ENCODE data around the gene AK5. TPM values are rescaled to one million over a fixed set of nuclear protein-coding genes. Genes with fewer than 3 reads are reported as not detected.
"Not testable (repeated sequence)": the region's sequence is repeated elsewhere in the genome, so short reads cannot be mapped to it uniquely, and the experiment has no call there.

The AK5 gene
- polyA plus RNA-seq, 12 donors: 6.1 to 14.5 (median 10.2) TPM; not detected in 1

GRCh38 chr1:77398152-77398551 lies 116.3 kb downstream of the AK5 start:
- DNase-seq: no peak

GRCh38 chr1:77399250-77400086 lies 117.6 kb downstream of the AK5 start:
- no peak for DNase-seq

GRCh38 chr1:77400781-77401180 lies 119.0 kb downstream of the AK5 start:
- DNase-seq: no peak

- no peak for DNase-seq
Measured at GRCh38 chr1:77401384-77401783, 119.6 kb downstream of the AK5 start.

GRCh38 chr1:77405186-77405585 lies 123.4 kb downstream of the AK5 start:
- no peak for DNase-seq

GRCh38 chr1:77406661-77407060 lies 124.8 kb downstream of the AK5 start:
- DNase-seq: no peak

- no peak for DNase-seq
Measured at GRCh38 chr1:77407738-77408375, 126.0 kb downstream of the AK5 start.

GRCh38 chr1:77408933-77409332 lies 127.1 kb downstream of the AK5 start:
- not testable (repeated sequence) for DNase-seq

GRCh38 chr1:77412069-77412819 lies 130.4 kb downstream of the AK5 start:
- DNase-seq: no peak

- DNase-seq: no peak
Measured at GRCh38 chr1:77412820-77413530, 131.2 kb downstream of the AK5 start.

GRCh38 chr1:77413541-77414335 lies 131.9 kb downstream of the AK5 start:
- DNase-seq: no peak

- DNase-seq: no peak
Measured at GRCh38 chr1:77415579-77415978, 133.8 kb downstream of the AK5 start.

- DNase-seq: no peak
Measured at GRCh38 chr1:77416692-77417450, 135.1 kb downstream of the AK5 start.

GRCh38 chr1:77418055-77418454 lies 136.2 kb downstream of the AK5 start:
- not testable (repeated sequence) for DNase-seq

- DNase-seq: no peak
Measured at GRCh38 chr1:77421504-77422233, 139.8 kb downstream of the AK5 start.

GRCh38 chr1:77424236-77424635 lies 142.4 kb downstream of the AK5 start:
- no peak for DNase-seq

GRCh38 chr1:77428068-77428467 lies 146.2 kb downstream of the AK5 start:
- no peak for DNase-seq

- DNase-seq: no peak
Measured at GRCh38 chr1:77430966-77431690, 149.3 kb downstream of the AK5 start.

GRCh38 chr1:77433934-77434333 lies 152.1 kb downstream of the AK5 start:
- no peak for DNase-seq
